ENCODE results near the gene CDK5R1.
"Not testable (repeated sequence)": the region's sequence is repeated elsewhere in the genome, so short reads cannot be mapped to it uniquely, and the experiment has no call there.

The CDK5R1 gene

DNA sequence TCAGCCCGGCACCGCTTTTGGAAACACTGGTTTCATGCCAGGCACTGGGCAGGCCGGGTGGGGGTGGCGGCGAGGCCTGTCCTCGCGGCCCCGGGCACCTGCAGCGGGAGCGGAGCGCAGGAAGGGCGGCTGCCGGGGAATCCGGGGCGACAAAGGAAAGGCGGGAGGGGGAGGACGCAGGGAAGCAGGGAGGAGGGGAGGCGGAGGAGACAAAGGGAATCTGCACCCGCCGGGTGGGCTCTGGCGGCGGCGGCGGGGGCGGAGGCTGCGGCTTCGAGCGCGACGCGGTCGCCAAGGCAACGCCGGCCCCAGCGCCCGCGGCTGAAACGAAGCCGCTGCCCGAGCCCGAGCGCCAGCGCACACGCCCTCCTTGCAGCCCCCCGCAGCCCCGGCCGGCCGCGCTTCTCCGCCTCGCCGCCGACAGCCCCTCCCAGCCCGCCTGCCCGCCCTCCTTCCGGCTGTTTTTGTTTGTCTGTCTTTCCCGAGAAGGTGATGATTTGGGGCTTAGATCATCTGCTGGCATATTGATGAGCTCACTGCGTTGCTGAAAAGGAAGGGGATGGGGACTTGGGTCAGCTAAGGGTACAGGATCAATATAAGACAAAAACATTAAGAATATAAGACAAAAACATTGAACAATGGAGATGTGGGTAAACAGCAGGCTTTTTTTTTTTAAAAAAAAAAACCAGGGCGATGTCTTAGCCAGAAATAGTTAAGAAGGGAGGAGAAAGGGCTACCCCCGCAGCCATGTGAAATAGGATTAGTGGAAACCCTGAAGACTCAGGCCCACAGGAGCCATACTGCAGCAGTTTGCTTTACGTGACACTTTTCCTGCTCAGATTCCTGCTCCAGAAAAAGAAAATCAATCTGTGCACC, 32.7 kb downstream of the CDK5R1 start:
- peak; percentile 78 for DNase-seq

DNA sequence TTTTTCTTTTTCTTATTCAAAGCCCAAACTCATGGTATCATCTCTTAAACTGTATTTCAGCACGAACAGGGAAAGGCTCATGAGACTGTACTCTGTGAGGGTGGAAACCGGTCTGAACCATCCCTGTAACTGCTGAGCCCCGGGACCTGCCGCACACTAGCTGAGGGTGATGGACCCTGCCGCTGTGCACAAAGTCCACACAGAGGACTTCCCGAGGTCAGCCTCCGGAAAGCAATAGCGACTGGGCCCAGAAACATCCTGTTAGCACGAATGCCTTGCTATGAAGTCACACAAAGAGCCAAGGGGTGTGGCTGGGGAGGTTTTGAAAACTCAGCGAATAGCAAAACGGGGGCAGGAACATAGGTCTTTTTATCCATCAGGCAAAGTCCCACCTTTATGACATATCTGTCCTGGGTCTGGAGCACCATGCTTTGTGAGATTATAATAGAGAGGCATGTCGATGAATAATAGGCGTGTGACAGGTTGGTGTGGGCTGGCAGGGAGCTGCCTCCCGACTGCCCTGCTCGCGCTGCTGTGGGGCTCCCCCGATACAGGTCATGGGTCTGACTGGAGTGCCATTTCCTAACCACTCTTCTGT, 33.4 kb downstream of the CDK5R1 start:
- DNase-seq: peak; percentile 71

DNA sequence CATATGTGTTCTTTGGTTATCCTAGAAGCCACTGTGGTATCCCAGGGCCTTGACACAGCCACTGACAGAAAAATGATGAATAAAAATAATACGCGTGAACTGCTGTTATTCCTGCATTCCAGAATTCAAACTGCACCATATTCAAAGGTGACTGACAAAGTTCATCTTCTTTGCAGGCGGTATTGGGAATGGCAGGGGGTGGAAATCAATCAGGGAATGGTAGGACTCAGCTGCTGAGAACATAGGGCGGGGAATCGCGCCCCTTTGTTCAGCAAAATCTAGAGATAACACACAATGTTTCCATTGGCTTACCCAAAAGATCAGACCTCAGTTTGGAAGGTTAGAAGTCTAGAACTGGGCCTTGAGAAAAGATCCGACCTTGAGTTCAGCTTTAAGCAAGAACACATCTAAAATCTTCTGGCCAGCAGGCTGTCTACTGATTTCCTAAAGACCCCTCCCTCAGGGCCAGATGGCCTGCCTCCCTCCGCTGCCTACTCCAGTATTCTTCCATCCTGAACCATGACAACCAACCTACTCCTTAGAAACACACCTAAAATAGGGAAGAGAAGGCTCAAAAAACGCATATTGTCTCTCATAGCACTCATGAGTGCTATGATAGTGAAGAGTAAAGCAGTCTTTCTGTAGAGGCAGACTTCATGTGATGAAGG, 34.1 kb downstream of the CDK5R1 start:
- DNase-seq: no peak

DNA sequence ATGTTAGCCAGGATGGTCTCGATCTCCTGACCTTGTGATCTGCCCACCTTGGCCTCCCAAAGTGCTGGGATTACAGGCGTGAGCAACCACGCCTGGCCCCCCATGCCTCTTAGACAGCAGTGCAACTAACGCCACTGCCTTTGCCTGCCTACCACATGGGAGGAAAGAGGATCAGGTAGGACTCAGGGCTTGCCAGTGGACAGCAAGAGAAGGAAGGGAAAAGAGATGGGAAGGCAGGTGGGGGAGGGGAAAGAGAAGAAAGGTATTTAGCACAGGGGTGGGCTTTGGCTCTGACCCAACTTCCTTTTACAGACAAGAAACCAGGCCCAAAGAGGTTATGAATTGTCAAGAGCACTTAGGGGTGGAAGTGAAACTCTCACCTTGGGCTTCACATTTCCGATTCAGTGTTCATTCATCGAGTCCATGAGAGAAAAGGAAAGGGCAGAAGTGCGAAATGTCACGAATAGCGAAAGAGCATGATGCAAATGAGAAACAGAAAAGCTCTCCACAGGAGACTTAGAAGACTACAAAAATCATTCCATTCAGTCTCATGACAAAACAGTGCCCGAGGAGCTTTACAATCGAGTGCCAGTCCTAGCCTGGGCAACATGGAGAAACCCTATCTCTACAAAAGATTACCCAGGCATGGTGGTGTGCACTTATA, 36.4 kb downstream of the CDK5R1 start:
- DNase-seq: peak; percentile 56

DNA sequence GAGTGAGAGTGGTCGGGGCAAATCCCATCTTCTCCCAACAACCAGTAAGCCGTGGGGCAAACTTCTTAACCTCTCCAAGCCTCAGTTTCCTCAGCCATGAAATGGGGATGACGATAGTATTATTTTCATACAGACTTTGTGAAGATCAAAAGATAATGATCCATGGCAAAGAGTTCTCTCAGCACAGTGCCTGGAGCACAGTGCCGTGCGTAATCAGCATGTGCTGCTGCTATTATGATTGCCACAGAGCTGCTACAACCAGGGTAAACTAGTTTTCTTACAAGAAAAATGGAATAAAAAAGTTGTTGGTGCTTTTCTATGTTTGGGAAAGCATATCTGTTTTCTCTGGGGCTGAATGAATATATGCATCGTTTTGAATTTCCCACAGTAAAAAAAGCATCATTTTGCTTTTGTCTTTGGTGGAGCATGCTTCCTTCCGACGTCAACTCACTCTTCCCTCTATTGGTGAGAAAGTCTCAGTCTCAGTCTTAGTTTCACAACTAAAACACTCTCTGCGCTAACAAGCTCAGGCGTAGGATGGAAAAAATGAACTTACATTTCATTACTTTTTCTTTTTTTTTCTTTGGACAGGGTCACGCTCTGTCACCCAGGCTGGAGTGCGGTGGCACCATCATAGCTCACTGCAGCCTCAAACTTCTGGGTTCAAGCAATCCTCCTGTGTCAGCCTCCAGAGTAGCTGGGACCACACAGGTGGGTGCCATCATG, 37.2 kb downstream of the CDK5R1 start:
- DNase-seq: peak; percentile 49

DNA sequence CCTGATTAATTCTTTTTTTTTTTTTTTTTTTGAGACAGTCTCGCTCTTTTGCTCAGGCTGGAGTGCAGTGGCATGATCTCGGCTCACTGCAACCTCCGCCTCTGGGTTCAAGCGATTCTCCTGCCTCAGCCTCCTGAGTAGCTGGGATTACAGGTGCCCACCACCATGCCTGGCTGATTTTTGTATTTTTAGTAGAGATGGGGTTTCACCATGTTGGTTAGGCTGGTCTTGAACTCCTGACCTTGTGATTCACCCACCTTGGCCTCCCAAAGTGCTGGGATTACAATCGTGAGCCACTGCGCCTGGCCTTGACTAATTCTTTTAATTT, 37.7 kb downstream of the CDK5R1 start:
- DNase-seq: not testable (repeated sequence)

DNA sequence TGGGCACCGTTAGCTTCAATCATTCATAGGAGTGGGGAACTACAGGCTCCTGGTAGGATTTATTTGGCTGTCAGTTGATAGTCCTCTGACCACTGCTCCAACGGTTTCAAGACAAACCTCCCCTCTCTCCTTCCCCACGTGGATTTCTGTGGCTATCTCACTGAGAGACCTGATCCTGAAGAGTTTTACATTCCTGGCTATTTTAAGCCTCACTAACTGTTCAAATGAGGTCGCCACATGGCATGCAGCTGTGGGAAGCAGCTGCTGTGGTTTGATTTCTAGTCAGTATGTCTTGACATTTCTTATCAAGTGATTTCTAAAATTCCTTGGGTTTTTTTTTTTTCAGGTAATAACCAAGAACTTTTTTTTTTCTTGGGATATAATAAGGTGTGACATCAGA, 38.3 kb downstream of the CDK5R1 start:
- DNase-seq: no peak

DNA sequence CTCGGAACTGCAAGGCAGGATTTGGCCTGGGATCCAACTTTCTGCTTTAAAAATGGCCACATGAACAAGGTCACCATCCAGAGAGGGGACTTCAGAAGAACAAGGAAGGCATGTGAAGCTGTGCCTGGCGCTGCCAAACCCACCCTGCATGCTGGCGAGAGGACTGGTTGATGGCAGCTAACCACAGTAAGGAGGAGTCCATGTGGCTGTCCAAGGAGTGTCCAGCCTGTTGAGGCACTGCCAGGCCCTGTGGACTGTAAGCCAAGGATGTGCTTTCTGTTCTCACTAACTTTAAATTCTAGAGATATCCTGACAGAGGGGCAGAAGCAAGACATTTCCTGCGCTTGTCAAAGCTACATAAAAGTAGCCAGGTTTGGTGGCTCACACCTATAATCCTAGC, 40.4 kb downstream of the CDK5R1 start:
- DNase-seq: no peak

DNA sequence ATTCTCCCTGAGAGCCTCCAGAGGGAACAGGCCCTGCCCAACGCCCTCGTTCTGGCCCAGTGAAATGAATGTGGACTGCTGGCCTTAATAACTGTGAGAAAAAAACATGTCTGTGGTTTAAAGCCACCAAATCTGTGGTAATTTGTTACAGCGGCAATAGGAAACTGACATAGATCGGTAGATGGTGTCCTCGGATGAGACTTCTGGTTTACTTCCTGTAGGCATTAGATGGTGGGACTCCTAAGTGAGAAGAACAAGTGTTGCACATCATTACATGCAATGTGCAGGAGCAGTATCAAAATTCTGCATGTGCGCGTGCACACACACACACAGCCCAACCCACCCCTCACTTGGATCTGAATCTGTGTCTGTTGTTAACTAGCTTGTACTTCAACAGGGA, 42.0 kb downstream of the CDK5R1 start:
- DNase-seq: peak; percentile 35

DNA sequence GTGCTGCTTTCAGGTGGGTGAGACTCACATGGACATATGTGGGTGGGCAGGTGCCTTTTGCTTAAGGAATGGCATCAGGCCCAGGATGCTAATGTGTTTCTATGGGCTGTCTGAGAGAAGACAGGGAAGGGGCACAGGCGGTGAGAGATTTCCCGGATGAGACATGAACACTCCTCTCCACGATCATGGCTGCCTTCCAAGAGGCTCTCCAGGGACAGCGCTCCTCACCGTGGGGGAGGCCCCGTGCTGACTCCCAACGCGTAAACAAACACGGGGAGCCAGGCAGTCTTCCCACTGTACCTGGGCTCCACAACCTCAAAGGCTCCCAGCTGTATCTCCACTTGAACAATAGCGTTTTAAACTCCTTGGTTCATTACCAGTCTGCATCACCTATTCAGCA, 42.8 kb downstream of the CDK5R1 start:
- no peak for DNase-seq

DNA sequence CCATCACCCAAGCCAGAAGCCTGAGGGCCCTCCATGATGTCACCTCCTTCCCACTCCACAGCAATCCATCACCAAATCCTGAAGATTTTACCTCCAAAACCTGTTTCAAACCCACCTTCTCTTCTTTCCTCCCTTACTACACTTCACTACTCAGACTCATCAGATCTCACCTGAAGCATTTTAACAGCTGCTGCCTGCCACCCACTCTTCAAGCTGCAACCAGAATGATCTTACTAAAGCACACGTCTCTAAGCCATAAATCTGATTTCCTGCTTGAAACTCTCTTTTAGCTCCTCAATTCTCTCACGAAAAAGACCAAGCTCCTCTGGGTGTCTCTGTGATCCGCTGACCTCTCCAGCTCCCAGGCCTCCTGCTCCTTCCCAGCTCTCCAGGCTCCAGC, 46.5 kb downstream of the CDK5R1 start:
- DNase-seq: no peak

DNA sequence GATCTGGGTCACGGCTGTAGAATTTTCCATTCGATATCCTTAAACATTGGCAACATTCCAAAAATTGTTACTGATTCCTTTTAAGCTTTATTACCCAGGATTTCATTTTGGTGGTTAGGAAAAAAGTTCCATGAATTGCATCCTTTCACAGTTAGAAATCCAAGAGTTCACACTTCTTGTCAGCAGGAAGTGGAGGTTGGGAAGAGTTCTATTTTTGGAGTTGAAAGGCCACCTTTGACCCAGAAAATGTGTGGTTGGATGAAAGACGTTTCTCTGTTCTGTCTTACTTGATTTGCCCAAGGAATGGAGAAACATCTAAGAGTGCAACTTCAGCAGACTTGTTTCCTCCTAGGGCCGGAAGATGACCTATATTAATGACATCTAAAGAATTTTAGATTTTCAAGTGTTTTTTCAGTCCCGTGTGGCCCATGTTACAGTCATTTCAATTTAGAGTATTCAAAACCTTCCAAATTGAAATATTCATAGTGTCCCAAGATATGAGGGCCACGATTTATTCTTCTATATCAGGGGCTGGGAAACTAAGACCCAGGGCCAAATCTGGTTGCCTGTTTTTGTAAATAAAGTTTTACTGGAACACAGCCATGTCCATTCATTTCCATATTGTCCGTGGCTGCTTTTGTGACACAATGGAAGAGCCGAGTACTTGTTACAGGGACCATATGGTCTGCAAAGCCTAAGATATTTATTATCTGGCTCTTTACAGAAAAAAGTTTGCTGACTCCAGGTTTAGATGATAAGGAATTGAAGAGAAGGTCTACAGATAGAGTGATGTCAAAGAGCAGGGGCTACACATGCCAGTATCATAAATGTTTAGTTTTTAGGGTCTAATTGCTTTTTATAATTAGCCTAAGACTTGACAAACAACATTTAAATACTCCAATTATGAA, 50.2 kb downstream of the CDK5R1 start:
- DNase-seq: no peak

Data from CD4-positive, alpha-beta T cell treated with Interleukin-21 for 1 hour (primary cell).